Loucy (cell line): ENCODE data around the gene HSD11B2.

Source experiments
- H2AFZ ChIP-seq: fragments of 200-600 bp; sonication (generic); 2 replicates; pipeline ENCODE4 v1.6.0; 2016; ENCODE audit warnings: antibody characterized with exemption, mild to moderate bottlenecking, low read length, moderate library complexity
- H3F3A ChIP-seq: fragments of 200-600 bp; 2 replicates; pipeline ENCODE4 v1.6.0; 2016; ENCODE audit warnings: antibody characterized with exemption, low read depth, mild to moderate bottlenecking
- H3K27me3 ChIP-seq: fragments of 200-600 bp; sonication (generic); 2 replicates; pipeline ENCODE4 v1.6.1; 2014; ENCODE audit warnings: low read length, mild to moderate bottlenecking; ENCODE audit not compliant: insufficient read depth, poor library complexity, severe bottlenecking
- H3K36me3 ChIP-seq: fragments of 200-600 bp; sonication (generic); 2 replicates; pipeline ENCODE4 v1.6.1; 2016; ENCODE audit warnings: low read length; ENCODE audit not compliant: insufficient read depth
- H3K4me1 ChIP-seq: fragments of 200-600 bp; sonication (generic); 2 replicates; pipeline ENCODE4 v1.5.1; 2014; ENCODE audit warnings: low read length, mild to moderate bottlenecking; ENCODE audit not compliant: insufficient read depth, poor library complexity, severe bottlenecking
- H3K4me2 ChIP-seq: fragments of 200-600 bp; sonication (generic); 2 replicates; pipeline ENCODE4 v1.6.0; 2014; ENCODE audit warnings: antibody characterized with exemption, low read length, low read depth, mild to moderate bottlenecking; ENCODE audit not compliant: poor library complexity, severe bottlenecking
- H3K4me3 ChIP-seq: fragments of 200-600 bp; sonication (generic); 2 replicates; pipeline ENCODE4 v1.5.1; 2014; ENCODE audit warnings: low read length, mild to moderate bottlenecking, mixed read lengths; ENCODE audit not compliant: poor library complexity, severe bottlenecking
- H3K79me2 ChIP-seq: fragments of 200-600 bp; sonication (generic); 2 replicates; pipeline ENCODE4 v1.6.1; 2014; ENCODE audit warnings: low read length; ENCODE audit not compliant: insufficient read depth
- H3K9ac ChIP-seq: fragments of 200-600 bp; sonication (generic); 2 replicates; pipeline ENCODE4 v1.6.0; 2014; ENCODE audit warnings: mild to moderate bottlenecking, low read depth, low read length, moderate library complexity; ENCODE audit not compliant: poor library complexity, severe bottlenecking
- H3K9me2 ChIP-seq: fragments of 200-600 bp; sonication (generic); replicated peaks from 2 replicates; pipeline ENCODE4 v1.6.1; 2016; ENCODE audit warnings: low read depth, low read length, mixed read lengths
- H3K9me3 ChIP-seq: fragments of 200-600 bp; sonication (generic); 2 replicates; pipeline ENCODE4 v1.6.1; 2014; ENCODE audit warnings: mild to moderate bottlenecking, antibody characterized with exemption, low read length, low read depth; ENCODE audit not compliant: insufficient read depth
- H4K20me1 ChIP-seq: fragments of 200-600 bp; sonication (generic); 2 replicates; pipeline ENCODE4 v1.6.0; 2014; ENCODE audit warnings: antibody characterized with exemption, low read length, mild to moderate bottlenecking; ENCODE audit not compliant: insufficient read depth, poor library complexity, severe bottlenecking
- CTCF ChIP-seq: fragments of 200-600 bp; sonication (generic); conservative IDR thresholded peaks from 2 replicates; pipeline ENCODE4 v1.5.1; 2014; ENCODE audit warnings: mild to moderate bottlenecking, antibody characterized with exemption, low read length
- EZH2phosphoT487 ChIP-seq: fragments of 200-600 bp; IDR thresholded peaks from 2 replicates; pipeline ENCODE4 v1.6.1; 2018; ENCODE audit warnings: antibody characterized with exemption, mild to moderate bottlenecking, moderate library complexity, borderline replicate concordance

The HSD11B2 gene

DNA sequence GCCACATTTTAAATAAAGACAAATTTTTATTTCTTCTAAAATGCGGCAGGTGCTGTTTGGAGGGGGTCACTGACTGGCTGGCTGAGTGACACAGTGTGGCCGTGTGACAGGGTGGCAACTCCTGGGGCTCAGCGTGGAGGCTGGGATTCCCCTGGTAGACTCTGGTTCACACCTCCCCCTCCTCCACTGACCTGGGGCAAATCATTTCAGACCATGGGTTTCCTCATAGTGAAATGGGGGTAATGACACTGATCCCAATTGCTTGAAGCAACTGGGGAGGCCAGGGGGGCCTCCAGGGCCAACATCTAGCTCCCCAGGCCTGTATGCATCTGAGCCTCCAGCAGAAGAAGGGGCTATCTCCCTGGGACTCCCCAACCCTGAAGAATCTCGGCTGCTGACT, 6.6 kb downstream of the HSD11B2 start:
- H4K20me1 ChIP-seq, result no peaks in the 10 kb centered on the region
- no peaks in the 10 kb centered on the region for H3K9me3 ChIP-seq
- H3K27me3 ChIP-seq, result no peaks in the 10 kb centered on the region
- no peaks in the 10 kb centered on the region for H3K79me2 ChIP-seq
- H3K4me3 ChIP-seq, result no peak overlapping the region
- peaks cover 12% of the 10 kb centered on the region; the same call in 1 of the 2 replicates for H3K36me3 ChIP-seq
- no peaks in the 10 kb centered on the region for H3K9me2 ChIP-seq
- no peaks in the 10 kb centered on the region for H3K4me1 ChIP-seq
- H3K4me2 ChIP-seq, result no peak overlapping the region
- no peak overlapping the region for H3K9ac ChIP-seq
- H2AFZ ChIP-seq, result no peak overlapping the region
- no peaks in the 10 kb centered on the region for H3F3A ChIP-seq
- TF ChIP-seq CTCF, result no peak
- no peak for TF ChIP-seq EZH2phosphoT487

DNA sequence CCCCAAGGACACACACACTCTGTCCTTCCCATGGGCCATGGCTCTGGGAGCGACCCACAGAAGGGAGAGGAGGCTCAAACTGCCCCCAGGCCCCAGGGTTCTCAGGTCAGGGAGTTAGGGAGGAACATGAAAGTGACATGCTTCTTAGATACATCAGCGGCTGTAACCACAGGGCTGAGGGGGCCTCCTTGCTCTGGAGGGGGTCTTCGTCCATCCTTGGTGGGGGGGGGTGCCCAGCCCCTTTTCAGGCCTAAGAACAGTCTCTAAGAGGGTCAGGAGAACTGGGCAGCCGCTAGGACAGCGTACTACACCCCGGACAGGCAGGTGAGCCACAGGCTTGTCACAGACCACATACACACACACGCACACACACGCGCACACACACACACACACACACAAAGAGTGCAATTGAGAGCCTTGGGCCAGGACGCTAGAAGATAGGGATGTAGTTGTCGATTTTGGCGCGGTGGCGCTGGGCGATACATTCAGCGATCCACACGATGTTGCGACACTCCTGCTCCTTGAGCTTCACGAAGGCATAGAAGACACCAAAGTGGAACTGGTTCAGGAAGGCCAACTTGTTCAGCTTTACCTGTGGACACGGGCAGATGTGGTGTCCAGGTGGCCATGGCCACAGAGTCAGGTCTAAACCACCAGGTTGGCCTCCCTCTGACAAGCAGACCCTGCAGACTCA, 7.3 kb downstream of the HSD11B2 start:
- H3K36me3 ChIP-seq, result peaks cover 12% of the 10 kb centered on the region; the same call in 1 of the 2 replicates

GRCh38 chr16:67438824-67439393, 8.0 kb downstream of the HSD11B2 start:
- Histone ChIP-seq H3K9me3 (no peaks in the 10 kb centered on the region), H3K4me1 (no peaks in the 10 kb centered on the region), H2AFZ (no peak overlapping the region), H3K27me3 (no peaks in the 10 kb centered on the region), H4K20me1 (no peaks in the 10 kb centered on the region), H3K4me2 (no peak overlapping the region), H3K36me3 (peaks cover 12% of the 10 kb centered on the region; the same call in 1 of the 2 replicates), H3K9me2 (no peaks in the 10 kb centered on the region), H3K9ac (no peak overlapping the region), H3K4me3 (no peak overlapping the region), H3F3A (no peaks in the 10 kb centered on the region), H3K79me2 (no peaks in the 10 kb centered on the region)
- TF ChIP-seq CTCF (no peak), EZH2phosphoT487 (no peak)

More for the DNA sequence above, 7.3 kb downstream of the HSD11B2 start:
- Histone ChIP-seq H3F3A (no peaks in the 10 kb centered on the region), H3K4me1 (no peaks in the 10 kb centered on the region), H4K20me1 (no peaks in the 10 kb centered on the region), H3K9me3 (no peaks in the 10 kb centered on the region), H3K4me3 (no peak overlapping the region), H3K9me2 (no peaks in the 10 kb centered on the region), H3K4me2 (no peak overlapping the region), H3K79me2 (no peaks in the 10 kb centered on the region), H3K27me3 (no peaks in the 10 kb centered on the region), H2AFZ (no peak overlapping the region), H3K9ac (no peak overlapping the region)
- TF ChIP-seq EZH2phosphoT487 (no peak), CTCF (no peak)
